CD14-positive monocyte (primary cell): ENCODE measurements around the gene SLCO3A1. TPM values are rescaled to one million over a fixed set of nuclear protein-coding genes. Genes with fewer than 3 reads are reported as not detected.

Experiments used
- DNase-seq, 3 donors: peaks; one replicate each; pipeline ENCODE4 v3.0.0-alpha.2; 2011 to 2022
- H2AFZ ChIP-seq: 2 replicates; pipeline ENCODE4 v1.6.0; 2012; ENCODE audit warnings: mild to moderate bottlenecking, low read depth, low read length, inconsistent platforms; ENCODE audit not compliant: insufficient read depth, poor library complexity, severe bottlenecking
- H3K27ac ChIP-seq, 2 donors: 1 replicate in 1 of 2; 2 replicates in 1 of 2; pipeline ENCODE4 v1.5.1; 2012 to 2013; ENCODE audit warnings: low read length in 2 of 2, control low read depth in 1 of 2, inconsistent platforms in 1 of 2, low read depth in 1 of 2, mild to moderate bottlenecking in 1 of 2
- H3K27me3 ChIP-seq, 2 donors: one replicate each; pipeline versions ENCODE4 v1.6.0 to v1.6.1; 2011 to 2013; ENCODE audit warnings: low read length in 2 of 2; ENCODE audit not compliant: control insufficient read depth in 2 of 2, insufficient read depth in 2 of 2
- H3K36me3 ChIP-seq, 2 donors: replicated peaks in 1 of 2; 1 replicate in 1 of 2; 2 replicates in 1 of 2; pipeline versions ENCODE4 v1.5.1 to v1.6.1; 2012 to 2013; ENCODE audit warnings: low read length in 2 of 2, control low read depth in 1 of 2, inconsistent platforms in 1 of 2, mild to moderate bottlenecking in 1 of 2; ENCODE audit not compliant: insufficient read depth in 2 of 2, control insufficient read depth in 1 of 2
- H3K4me1 ChIP-seq, 2 donors: 1 replicate in 1 of 2; 2 replicates in 1 of 2; pipeline versions ENCODE4 v1.5.1 to v1.6.1; 2012 to 2013; ENCODE audit warnings: low read length in 2 of 2, control low read depth in 1 of 2, inconsistent platforms in 1 of 2, mild to moderate bottlenecking in 1 of 2, moderate library complexity in 1 of 2; ENCODE audit not compliant: insufficient read depth in 2 of 2, control insufficient read depth in 1 of 2
- H3K4me2 ChIP-seq: replicated peaks from 2 replicates; pipeline ENCODE3; 2012; ENCODE audit warnings: low read length, moderate library complexity, mild to moderate bottlenecking; ENCODE audit not compliant: poor library complexity, severe bottlenecking; ENCODE audit errors: extremely low read depth
- H3K4me3 ChIP-seq, 3 experiments: fragments of 200-600 bp in 1 of 3; sonication (generic) in 1 of 3; replicated peaks in 1 of 3; 1 replicate in 2 of 3; 2 replicates in 1 of 3; pipeline ENCODE4 v1.5.1; 2011 to 2013; ENCODE audit warnings: low read length in 3 of 3, mild to moderate bottlenecking in 3 of 3, control low read depth in 2 of 3, low read depth in 2 of 3, inconsistent platforms in 1 of 3, moderate library complexity in 1 of 3
- H3K79me2 ChIP-seq: 2 replicates; pipeline ENCODE4 v1.6.0; 2012; ENCODE audit warnings: mild to moderate bottlenecking, control low read depth, inconsistent platforms, low read length, moderate library complexity; ENCODE audit not compliant: insufficient read depth
- H3K9ac ChIP-seq: 2 replicates; pipeline ENCODE4 v1.6.0; 2017; ENCODE audit warnings: low read length, mild to moderate bottlenecking; ENCODE audit not compliant: insufficient read depth, poor library complexity, severe bottlenecking
- H3K9me3 ChIP-seq, 2 donors: replicated peaks in 1 of 2; 1 replicate in 1 of 2; 2 replicates in 1 of 2; pipeline versions ENCODE4 v1.5.1 to v1.6.1; 2012 to 2013; ENCODE audit warnings: low read length in 2 of 2, control low read depth in 1 of 2; ENCODE audit not compliant: control insufficient read depth in 1 of 2, insufficient read depth in 1 of 2
- H4K20me1 ChIP-seq: 2 replicates; pipeline ENCODE4 v1.6.0; 2012; ENCODE audit warnings: mild to moderate bottlenecking, low read length, control low read depth, moderate library complexity; ENCODE audit not compliant: insufficient read depth
- H3K27ac Mint-ChIP-seq, 7 donors: one replicate each; pipeline ENCODE4 v1.8.0; 2020; ENCODE audit warnings: mild to moderate bottlenecking in 7 of 7, mixed read lengths in 7 of 7, moderate library complexity in 6 of 7, inconsistent platforms in 2 of 7
- H3K27me3 Mint-ChIP-seq, 3 donors: one replicate each; pipeline ENCODE4 v1.8.0; 2021 to 2022; ENCODE audit warnings: low read depth in 3 of 3, mild to moderate bottlenecking in 3 of 3, mixed read lengths in 3 of 3, moderate library complexity in 3 of 3, inconsistent platforms in 1 of 3
- H3K36me3 Mint-ChIP-seq, 2 donors: one replicate each; pipeline ENCODE4 v1.8.0; 2020; ENCODE audit warnings: mixed read lengths in 2 of 2, inconsistent platforms in 1 of 2, mild to moderate bottlenecking in 1 of 2
- H3K4me1 Mint-ChIP-seq: one replicate; pipeline ENCODE4 v1.8.0; 2020; ENCODE audit warnings: mild to moderate bottlenecking, mixed read lengths
- H3K4me3 Mint-ChIP-seq, 2 donors: one replicate each; pipeline ENCODE4 v1.8.0; 2020; ENCODE audit warnings: mild to moderate bottlenecking in 2 of 2, mixed read lengths in 2 of 2, moderate library complexity in 1 of 2
- H3K9me3 Mint-ChIP-seq, 7 donors: one replicate each; pipeline ENCODE4 v1.8.0; 2020 to 2022; ENCODE audit warnings: mixed read lengths in 7 of 7, mild to moderate bottlenecking in 6 of 7, moderate library complexity in 6 of 7, inconsistent platforms in 2 of 7
- CTCF ChIP-seq: fragments of 200-600 bp; IDR thresholded peaks from one replicate; pipeline ENCODE4 v1.8.0; 2022; ENCODE audit warnings: antibody characterized with exemption, mild to moderate bottlenecking
- WGBS: methylation state at CpG from one replicate; pipeline ENCODE4 v1.1.5; 2013; ENCODE audit warnings: missing lambda C conversion rate; ENCODE audit not compliant: insufficient coverage; 5-methylcytosine and 5-hydroxymethylcytosine counted together
- intact Hi-C, 2 donors: fragments of 100-400 bp; cut with micrococcal nuclease; formaldehyde crosslinking; loops; one replicate each; pipeline versions ENCODE4 v1.15.0 to v1.15.1; 2023
- polyA plus RNA-seq, 3 donors: library from polyadenylated mRNA; depleted of rRNA in 1 of 3; unstranded in 2 of 3; stranded (reverse) in 1 of 3; fragments of 300-500 nt in 2 of 3; fragments of >200 nt in 1 of 3; fragmentation: Illumina TruSeq in 2 of 3; gene quantifications; 1 replicate in 2 of 3; 2 replicates in 1 of 3; pipeline ENCODE4 v1.2.3, GENCODE V29; 2012 to 2021

SLCO3A1 gene
- polyA plus RNA-seq, 3 donors = 53.7 to 76.2 (median 62.8) TPM

- peak overlapping the region in 1 of 2 donors; percentile 9 for H3K27ac ChIP-seq
- peaks cover 0 to 6% (median 3%) of the 10 kb centered on the region in 7 donors for H3K9me3 Mint-ChIP-seq
- peaks cover 47% of the 10 kb centered on the region for H3K4me1 Mint-ChIP-seq
Measured at GRCh38 chr15:91891101-91891500, 37.6 kb downstream of the SLCO3A1 start.

GRCh38 chr15:91891788-91892345, 38.4 kb downstream of the SLCO3A1 start:
- Histone ChIP-seq H2AFZ (no peak overlapping the region), H4K20me1 (peaks cover 100% of the 10 kb centered on the region), H3K4me2 (no peak overlapping the region), H3K9me3 (peaks cover 0 to 5% of the 10 kb centered on the region in 2 donors), H3K4me3 (no peak overlapping the region), H3K27ac (peak overlapping the region in 1 of 2 donors; percentile 32), H3K79me2 (peaks cover 100% of the 10 kb centered on the region), H3K27me3 (no peaks in the 10 kb centered on the region), H3K4me1 (peaks cover 14 to 31% of the 10 kb centered on the region in 2 donors), H3K9ac (no peak overlapping the region), H3K36me3 (peaks cover 6 to 20% of the 10 kb centered on the region in 2 donors)
- peaks cover 41% of the 10 kb centered on the region for H3K4me1 Mint-ChIP-seq
- H3K4me3 Mint-ChIP-seq = no peak overlapping the region
- no peaks in the 10 kb centered on the region for H3K27me3 Mint-ChIP-seq
- DNase-seq = no peak
- H3K9me3 Mint-ChIP-seq = peaks cover 0 to 6% (median 3%) of the 10 kb centered on the region in 7 donors
- WGBS = 100% methylated on average over 1 of the region's 5 CpGs
- peaks cover 20 to 45% of the 10 kb centered on the region in 2 donors for H3K36me3 Mint-ChIP-seq
- intact Hi-C loops = no loop called here
- peak overlapping the region in 6 of 7 donors; percentile 23 to 80 (median 48) for H3K27ac Mint-ChIP-seq
- TF ChIP-seq CTCF = no peak

More at GRCh38 chr15:91891101-91891500, 37.6 kb downstream of the SLCO3A1 start:
- 100% methylated on average over 1 of the region's 1 CpG for WGBS
- Mint-ChIP-seq H3K27me3 (no peaks in the 10 kb centered on the region), H3K36me3 (peaks cover 17 to 43% of the 10 kb centered on the region in 2 donors), H3K4me3 (no peak overlapping the region), H3K27ac (peak overlapping the region in 4 of 7 donors; percentile 30 to 61 (median 45))
- no peak for TF ChIP-seq CTCF
- Histone ChIP-seq H3K4me1 (peaks cover 14 to 33% of the 10 kb centered on the region in 2 donors), H4K20me1 (peaks cover 100% of the 10 kb centered on the region), H3K4me2 (no peak overlapping the region), H3K9me3 (peaks cover 0 to 5% of the 10 kb centered on the region in 2 donors), H2AFZ (no peak overlapping the region), H3K36me3 (peaks cover 6 to 17% of the 10 kb centered on the region in 2 donors), H3K4me3 (no peak overlapping the region), H3K9ac (no peak overlapping the region), H3K79me2 (peaks cover 100% of the 10 kb centered on the region), H3K27me3 (no peaks in the 10 kb centered on the region)
- no peak for DNase-seq
- intact Hi-C loops = no loop called here
